Measurements from ENCODE around the gene MIR17HG.

- TF ChIP-seq, protein P1, sequence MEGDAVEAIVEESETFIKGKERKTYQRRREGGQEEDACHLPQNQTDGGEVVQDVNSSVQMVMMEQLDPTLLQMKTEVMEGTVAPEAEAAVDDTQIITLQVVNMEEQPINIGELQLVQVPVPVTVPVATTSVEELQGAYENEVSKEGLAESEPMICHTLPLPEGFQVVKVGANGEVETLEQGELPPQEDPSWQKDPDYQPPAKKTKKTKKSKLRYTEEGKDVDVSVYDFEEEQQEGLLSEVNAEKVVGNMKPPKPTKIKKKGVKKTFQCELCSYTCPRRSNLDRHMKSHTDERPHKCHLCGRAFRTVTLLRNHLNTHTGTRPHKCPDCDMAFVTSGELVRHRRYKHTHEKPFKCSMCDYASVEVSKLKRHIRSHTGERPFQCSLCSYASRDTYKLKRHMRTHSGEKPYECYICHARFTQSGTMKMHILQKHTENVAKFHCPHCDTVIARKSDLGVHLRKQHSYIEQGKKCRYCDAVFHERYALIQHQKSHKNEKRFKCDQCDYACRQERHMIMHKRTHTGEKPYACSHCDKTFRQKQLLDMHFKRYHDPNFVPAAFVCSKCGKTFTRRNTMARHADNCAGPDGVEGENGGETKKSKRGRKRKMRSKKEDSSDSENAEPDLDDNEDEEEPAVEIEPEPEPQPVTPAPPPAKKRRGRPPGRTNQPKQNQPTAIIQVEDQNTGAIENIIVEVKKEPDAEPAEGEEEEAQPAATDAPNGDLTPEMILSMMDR (IDR thresholded peaks at IDR 0.05; ENCODE audit: insufficient read depth, low read length, poor library complexity, severe bottlenecking) = no peak
- TF ChIP-seq EZH2phosphoT487 (conservative IDR thresholded peaks at IDR 0.05; ENCODE audit: low read length) = no peak
Measured at GRCh38 chr13:91375116-91375729, 27.7 kb downstream of the MIR17HG start.

Measured in SU-DHL-6 (cell line).